ENCODE data around the gene THADA.
"Not testable (repeated sequence)": the region's sequence is repeated elsewhere in the genome, so short reads cannot be mapped to it uniquely, and the experiment has no call there.

THADA gene

DNA sequence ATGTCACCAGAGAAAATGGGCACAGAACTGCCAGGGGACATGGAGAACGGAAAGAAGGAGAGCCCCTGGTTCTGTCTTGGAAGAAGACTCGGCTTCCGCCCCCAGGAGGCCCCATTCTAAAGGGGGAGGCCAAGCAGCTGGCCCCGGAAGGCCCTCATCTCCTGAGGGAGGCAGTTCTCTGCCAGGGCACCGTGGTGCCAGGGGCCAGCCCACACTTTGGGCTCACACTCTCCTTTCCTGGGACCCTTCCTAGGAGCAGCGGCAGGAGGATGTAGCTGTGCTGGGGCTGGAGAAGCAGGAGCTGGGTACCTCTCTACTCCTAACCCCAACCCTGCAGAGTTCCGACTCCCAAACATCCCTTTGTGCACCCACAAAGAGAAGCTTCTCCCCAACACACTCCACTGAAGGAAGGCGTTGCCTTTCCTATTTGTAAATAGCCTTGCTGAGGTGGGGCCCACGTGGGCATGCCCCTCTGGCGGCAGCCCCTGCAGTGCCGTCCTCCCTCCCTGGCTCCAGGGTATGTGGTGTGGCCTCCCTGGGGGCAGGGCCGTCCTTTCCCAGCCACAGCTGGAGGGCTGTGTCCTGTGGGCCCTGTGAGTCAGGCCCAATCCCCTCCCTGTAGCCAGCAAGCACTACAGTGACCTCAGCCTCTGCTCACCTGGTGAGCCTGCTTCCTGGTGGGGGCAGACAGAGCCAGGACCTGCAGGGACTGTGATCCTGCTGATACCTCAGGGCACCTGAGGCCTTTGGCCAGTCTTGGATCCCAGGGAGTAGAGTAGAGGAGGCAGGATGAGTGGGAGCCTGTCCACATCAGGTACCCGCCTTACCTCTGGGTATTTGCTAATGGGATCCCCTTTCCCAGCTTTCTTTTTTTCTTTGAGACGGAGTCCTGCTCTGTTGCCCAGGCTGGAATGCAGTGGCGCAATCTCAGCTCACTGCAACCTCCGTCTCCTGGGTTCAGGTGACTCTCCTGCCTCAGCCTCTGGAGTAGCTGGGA is 396.0 kb downstream of the THADA start:
- DNase-seq, result no peak

DNA sequence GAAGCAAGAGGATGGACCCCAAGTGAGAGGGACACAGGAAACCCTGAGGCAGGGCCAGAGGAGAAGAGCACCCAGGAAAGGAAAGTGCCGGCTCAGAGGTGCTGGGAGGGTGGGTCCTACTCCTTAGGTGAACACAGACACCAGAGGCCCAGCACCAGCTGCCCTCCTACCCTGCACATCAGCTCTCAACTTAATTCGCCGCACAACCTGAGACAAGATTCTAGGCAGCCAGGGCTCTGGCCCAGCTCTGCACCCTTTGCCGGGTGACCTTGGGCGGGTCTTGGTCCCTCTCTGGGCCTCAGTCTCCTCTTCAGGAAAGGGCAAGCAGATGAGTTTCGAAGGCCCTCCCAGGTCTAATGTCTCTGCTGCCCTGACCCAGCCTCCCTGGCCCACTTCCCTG is 397.6 kb downstream of the THADA start:
- no peak for DNase-seq

DNA sequence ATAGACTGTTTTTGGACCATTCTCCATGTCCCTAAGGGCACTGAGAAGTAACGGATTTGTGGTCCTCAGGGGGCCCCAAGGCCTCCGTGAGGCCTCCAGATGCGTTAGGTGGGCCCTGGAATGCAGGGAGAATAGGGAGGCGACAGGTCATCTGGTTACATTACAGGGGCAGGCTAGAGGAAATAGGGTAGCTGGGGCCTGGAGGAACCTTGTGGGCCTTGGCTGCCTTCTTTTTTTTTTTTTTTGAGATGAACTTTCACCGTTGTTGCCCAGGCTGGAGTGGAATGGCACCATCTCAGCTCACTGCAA is 398.3 kb downstream of the THADA start:
- no peak for DNase-seq

DNA sequence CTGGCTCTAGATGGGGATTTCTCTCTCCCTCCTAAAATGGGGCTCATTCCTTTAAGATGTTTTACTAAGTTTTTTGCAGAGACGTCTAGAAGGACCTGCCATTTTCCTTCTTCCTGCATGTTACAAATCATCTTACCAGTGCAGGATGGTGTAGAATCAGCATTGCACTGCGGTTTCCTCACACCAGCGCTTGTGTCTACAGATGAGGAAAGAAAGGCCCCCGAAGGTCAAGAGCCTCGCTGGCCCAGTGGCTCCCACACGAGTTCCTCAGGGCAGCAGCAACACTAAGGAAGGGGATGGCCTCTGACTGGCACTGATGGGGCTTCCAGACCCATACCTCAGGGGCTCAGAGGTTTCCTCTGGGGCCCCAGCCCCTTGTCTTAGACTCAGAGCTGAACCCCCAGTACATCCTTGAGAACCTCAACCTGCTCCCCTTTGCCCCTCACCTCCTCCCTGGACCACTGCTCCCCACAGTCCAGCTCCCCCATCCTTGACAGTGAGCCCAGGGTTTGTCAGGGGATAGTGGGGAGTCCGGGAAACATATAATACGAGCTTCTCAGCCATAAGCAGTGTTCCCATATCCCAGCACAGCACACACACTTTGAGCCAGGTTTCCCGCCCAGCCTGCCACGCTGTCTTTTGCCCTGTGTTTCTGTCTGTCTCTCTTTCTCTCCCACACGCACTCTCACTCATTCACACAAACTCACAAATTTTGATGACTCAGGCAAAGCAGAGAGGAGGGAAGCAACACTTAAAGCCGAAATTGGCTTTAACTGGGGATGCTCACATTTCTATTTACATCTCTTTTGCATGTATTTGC is 398.9 kb downstream of the THADA start:
- DNase-seq, result no peak

DNA sequence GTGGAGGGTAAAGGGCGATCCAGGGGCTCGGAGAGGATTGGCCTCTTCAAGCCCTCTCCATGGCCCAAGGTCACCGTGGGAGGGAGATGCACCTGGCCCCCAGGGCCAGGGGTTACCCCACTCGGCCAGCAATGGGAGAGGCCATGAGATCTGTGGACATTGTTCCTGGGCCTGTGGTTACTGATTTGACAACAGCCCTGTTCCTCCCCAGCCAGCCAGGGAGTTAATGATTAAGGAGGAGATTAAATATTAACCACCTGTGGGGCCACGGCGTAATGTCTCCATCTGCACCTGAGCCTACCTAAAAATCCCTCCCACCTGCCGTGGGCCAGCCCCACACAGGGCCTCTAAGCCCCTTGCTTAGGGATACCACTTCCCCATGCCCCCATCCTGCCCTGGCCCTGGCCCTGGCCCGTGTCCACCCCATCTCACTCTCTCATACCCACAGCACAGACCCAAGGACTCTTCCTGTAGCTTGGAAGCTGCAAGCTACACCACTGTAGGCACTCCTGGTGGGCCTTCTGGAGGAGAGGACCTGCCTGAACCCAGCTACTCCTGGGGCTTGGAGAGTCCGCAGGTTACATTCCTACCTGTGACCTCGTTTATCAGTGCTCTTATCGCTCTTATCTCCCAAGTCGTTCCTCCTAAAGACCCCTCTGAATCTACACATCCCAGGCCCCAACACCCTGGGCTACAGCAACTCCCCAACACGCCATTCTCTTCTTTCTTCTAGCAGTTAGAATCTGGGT is 401.5 kb downstream of the THADA start:
- DNase-seq, result no peak

DNA sequence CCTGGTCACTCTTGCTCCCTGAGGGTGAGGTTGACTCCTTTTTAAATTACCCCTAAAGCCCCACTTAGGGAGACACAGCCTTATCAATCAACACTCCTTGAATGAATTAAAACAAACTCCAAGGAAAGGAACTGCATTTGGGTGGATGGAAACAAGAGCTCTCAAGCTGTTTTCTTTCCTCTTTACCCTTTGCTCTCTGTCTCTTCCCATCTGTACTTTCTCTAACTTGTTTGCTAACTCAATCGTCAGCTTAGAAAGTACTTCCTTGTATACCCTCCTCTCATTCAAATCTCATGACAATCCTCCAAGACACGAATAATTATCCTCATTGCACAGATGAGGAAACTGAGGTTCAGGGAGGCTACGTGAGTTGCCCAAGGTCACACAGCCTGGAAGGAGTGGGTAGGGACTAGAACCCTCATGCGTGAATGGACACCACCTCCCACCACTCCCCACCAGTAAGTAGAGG is 402.2 kb downstream of the THADA start:
- DNase-seq, result no peak

DNA sequence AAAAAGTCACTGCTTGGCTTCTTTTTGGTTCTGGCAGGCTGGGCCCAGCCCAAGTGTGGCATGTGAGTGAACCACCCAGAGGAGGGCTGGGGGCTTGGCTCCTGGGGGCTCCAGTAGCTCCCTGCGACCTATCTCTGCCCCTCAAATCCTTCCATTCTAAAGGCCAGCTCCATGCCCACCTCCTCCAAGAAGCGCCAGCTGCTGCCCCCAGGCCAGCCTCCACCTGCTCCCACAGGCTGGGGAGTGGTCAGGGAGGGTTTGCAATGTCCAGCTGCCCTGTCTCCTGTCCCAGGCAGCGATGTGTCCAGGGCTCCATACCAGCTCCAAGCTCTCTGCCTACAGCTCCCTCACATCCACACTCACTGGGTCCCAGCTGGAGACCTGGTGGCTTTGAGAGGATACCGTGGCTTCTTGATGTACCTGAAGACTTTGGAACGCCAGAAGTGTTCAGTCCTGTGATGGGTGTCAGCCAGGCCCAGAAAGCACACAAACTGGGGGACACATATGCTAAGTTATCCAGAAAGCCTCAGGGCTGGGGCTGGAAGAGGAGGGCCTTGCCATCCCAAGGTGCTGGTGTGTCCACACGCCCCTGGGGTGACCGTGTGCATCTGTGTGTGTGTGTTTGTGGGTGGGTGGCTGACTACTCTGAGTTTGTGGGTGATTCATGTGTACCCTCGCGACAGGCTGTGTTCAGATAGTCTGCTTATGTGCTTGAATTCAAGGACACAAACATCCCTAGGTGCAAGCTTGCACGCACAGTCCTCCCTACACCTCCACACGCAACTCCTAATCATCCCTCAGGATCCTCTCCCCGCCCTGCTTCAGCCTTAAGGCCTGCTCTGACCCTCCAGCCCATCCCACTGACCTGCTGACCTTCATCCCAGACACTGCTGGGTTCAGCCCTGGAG is 402.8 kb downstream of the THADA start:
- DNase-seq, result no peak

DNA sequence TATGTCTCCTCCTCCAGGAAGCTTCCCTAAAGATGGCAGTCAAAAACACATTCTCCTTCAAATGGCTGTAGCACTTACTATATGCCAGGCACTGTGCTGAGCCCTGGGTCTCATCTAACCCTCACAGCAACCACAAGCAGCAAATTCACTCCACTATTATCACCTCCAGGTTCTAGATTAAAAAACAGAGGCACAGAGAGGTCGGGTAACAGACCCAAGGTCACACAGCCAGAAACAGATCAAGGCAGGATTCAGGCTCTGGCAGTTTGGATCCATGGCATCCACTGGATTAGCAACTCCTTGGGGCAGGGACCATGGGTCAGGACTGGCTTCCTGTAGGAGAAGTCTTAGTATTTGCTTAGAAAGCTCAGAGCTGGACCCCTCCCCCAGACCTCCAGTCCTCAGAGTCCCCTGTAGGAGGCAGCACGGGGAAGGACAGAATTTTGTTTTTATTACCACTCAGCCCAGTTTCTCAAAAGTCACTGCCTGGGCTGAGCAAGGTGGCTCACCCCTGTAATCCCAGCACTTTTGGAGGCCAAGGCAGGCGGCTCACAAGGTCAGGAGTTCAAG is 403.8 kb downstream of the THADA start:
- DNase-seq, result peak; percentile 52

DNA sequence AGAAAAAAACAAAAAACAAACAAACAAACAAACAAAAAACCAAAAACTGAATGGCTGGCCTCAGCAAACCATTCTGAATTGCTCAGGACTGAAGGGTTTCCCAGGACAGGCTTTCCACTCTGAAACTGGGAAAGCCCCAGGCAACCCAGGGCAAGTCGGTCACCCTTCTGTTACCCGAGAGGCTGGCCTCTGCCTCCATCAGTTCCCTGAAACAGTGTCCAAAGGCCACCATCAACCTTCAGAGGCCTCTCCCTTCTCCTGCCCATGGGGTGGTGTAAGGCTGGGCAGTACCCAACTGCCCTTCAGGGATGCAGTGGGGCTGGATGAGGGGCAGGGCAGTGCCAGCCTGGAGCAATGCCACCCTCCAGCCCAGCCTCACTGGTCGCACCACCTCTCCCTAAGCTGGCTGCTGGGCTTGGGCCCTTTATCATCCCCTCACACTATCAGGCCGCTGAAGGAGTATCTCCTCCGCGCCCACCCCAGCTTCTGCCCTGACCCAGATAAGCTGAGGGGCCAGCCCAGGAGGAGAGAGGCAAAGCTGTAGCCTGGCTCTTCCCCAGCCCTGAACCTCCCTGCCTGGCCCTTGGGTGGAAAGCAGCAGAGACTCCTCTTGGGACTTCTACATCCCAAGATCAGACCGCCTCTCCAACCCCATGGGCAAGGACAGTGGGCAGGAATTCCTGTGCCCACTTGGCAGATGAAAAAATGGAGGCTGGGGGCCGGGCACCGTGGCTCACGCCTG is 405.4 kb downstream of the THADA start:
- no peak for DNase-seq

DNA sequence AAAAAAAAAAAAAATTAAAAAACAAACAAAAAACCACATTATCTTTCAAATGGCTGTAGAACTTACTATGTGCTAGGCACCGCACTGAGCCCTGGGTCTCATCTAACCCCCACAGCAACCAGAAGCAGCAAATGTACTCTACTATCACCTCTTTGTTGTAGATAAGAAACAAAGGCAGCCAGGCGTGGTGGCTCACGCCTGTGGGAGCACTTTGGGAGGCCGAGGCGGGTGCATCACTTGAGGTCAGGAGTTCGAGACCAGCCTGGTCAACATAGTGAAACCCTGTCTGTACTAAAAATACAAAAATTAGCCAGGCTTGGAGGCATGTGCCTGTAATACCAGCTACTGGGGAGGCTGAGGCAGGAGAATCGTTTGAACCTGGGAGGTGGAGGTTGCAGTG is 406.0 kb downstream of the THADA start:
- not testable (repeated sequence) for DNase-seq

DNA sequence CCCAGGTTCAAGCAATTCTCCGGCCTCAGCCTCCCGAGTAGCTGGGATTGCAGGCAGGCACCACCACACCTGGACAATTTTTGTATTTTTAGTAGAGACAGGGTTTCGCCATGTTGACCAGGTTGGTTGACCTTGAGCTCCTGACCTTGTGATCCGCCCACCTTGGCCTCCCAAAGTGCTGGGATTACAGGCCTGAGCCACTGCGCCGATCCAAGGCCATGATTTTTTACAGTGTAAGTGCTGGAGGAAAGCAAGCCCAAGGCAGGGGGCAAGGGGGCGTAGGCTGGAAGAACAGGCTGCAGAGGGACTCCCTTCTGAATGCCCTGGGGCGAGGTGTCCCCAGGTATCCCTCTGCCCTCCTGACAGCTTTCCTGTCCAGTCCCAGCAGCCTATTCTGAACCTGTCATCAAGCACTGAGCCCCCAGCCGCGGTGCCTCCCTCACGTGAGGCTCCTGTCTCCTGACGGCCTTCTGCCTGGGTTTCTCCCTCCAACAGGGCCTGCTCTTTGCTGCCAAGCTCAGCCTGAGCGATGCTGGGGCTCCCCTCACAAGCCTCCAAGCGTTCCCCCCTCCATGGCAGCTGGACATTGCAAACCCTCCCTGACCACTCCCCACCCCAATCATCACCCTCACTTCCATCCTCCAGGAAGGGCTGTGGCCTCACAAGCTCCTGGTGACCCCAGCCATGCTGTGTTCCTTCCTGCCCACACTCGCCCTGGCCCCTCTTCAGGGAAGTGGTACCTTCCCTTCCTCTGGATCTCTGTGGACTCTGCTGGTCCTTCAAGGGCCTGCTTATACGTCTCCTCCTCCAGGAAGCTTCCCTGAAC is 407.1 kb downstream of the THADA start:
- DNase-seq, result no peak

DNA sequence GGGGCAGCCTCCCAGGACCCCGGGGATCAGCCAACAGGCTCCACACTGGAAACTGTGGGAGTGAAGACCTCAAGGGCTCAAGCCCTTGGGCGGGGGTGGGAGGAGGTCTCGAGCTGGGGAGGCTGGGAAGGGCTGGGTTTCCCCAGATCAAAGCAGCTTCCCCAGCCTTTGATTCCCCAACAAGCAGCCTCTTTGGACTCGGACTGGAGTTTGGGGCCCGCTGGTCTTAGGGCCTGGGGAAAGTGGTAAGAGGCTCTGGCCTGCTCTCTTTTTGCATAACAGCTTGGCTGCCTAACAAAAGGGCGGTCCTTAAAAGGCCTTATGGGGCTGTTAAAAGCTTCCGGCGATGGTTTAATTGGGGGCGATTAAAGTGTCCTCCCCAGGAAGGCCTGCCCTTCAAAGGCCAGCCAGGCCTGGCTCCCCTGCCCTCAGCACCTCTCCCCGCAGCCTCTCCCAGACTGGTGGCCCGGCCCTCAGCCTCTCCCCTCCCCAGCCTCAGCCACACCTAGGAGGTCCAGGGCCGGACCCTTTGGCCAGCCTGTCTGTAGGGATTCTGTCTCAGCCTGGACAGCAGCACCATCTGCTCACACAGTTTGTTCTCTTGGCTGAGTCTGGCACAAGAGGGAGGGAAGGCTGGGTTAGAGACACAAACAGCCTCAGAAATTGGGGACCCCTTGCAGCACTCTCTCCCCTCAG is 409.0 kb downstream of the THADA start:
- no peak for DNase-seq

DNA sequence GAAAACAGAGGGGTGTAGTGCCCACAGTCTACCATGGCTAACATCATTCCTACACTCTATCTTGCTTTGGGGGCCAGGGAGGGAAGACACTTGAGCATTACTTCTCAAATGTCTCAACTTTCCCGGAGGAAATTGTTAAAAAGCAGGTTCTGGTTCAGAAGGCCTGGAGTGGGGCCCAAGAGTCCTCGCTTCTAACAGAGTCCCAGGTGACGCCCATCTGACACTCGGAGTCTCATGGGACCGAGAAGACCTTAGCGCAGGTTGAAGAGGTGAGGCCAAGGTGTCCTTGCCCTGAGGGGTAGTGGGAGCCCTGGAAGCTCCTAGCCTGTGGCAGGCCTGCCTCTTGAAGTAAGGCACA is 409.5 kb downstream of the THADA start:
- no peak for DNase-seq

DNA sequence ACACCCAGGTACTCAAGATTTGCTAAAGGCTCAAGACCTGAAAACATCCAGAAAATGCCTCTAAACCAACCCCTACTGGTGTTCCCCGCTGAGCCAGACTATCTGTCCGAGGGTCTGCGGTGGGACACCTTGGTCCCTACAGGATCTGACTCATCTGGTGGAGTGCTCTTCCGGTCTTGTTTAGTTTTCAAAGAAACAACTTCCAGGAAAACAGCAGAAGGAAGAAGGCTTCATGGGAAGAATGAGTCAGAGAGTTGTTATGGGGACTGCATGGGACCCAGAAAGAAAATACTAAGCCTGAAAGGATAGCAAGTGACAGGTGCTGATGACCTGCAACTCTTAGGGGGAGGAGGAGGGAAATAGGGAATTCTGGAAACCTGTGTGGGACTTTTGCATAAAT is 410.7 kb downstream of the THADA start:
- no peak for DNase-seq

DNA sequence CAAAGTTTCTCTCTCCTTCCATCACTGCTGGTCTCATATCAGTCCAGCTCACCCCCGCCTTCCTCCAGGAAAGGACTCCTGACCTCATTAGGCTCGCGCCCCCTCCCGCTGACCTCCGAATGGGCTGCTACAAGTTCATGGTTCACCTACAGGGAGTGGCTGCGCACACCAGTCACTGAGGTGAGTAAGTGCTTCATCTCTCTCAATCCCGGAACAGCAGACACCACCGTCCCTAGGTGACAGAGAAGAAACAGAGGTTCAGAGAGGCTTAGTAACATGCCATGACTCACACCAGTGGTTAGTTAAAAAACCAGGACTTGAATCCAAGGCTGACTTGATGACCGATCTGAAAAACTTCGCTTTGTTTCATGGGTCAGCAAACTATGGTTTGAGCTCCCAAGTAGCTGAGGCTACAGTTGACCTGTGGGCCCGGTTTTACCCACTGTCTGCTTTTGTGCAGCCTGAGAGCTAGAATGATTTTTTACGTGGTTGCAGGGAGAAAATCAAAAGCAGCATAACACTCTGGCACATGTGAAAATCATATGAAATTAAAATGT is 411.4 kb downstream of the THADA start:
- peak; percentile 58 for DNase-seq

DNA sequence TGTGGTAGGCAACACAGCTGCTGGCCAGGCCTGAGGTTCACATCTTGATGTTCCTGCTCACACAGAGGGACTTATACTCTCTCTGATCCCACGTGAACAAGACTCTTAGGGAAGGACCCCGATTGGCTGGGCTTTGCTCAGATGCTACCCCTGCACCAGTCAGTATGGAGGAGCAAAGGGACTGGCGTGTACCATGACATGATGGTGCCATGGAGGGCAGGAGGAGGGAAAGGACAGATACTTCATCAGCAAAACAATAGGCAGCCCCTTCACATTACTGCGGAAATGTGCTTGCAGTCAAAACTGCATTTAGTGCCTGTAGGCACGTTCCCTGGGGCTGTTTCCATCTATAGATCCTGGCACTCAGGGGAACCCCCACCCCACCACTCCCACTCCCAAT is 412.1 kb downstream of the THADA start:
- no peak for DNase-seq

DNA sequence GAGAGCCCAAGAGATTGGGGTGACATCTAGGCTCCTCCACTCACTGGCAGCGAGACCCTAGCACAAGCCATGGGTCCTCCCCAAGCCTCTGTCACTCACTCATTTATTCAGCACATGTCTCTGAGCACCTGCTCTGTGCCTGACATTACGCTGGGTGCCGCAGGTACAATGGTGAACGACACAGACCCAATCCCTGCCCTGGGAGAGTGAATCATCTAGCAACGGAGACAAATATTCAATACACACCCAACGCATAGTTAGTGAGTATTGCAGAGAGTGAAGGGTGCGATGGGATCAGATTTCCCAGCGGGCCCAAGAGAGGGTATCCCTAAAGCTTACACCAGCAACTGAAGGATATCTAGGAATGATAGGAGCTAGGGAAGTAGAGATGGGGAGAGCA is 414.9 kb downstream of the THADA start:
- no peak for DNase-seq
